GM23338 (cell line): ENCODE data around the gene TXNDC12. TPM values are rescaled to one million over a fixed set of nuclear protein-coding genes. Genes with fewer than 3 reads are reported as not detected.

Experiments
- ATAC-seq: fragments of 200-7000 bp; cut with Tn5 transposase; 3 replicates; pipeline ENCODE4 v1.9.1; 2020
- DNase-seq: peaks from one replicate; pipeline ENCODE4 v3.0.0-alpha.2; 2015; ENCODE audit warnings: low spot score
- H2AFZ ChIP-seq: fragments of 200-600 bp; sonication (generic); 2 replicates; pipeline ENCODE4 v1.8.0; 2016; ENCODE audit warnings: antibody characterized with exemption, mild to moderate bottlenecking, moderate library complexity
- H3F3A ChIP-seq: fragments of 200-600 bp; sonication (generic); replicated peaks from 2 replicates; pipeline ENCODE4 v1.8.0; 2017; ENCODE audit warnings: antibody characterized with exemption, mixed run types, low read depth
- H3K27ac ChIP-seq: fragments of 200-600 bp; sonication (generic); 2 replicates; pipeline ENCODE4 v1.6.1; 2016; ENCODE audit warnings: low read depth
- H3K27me3 ChIP-seq: fragments of 200-600 bp; sonication (generic); 2 replicates; pipeline ENCODE4 v1.8.0; 2016; ENCODE audit warnings: mild to moderate bottlenecking, mixed run types, moderate library complexity; ENCODE audit not compliant: insufficient read depth
- H3K36me3 ChIP-seq: fragments of 200-600 bp; sonication (generic); 2 replicates; pipeline ENCODE4 v1.8.0; 2016; ENCODE audit warnings: mild to moderate bottlenecking; ENCODE audit not compliant: insufficient read depth
- H3K4me1 ChIP-seq: fragments of 200-600 bp; sonication (generic); 2 replicates; pipeline ENCODE4 v1.8.0; 2016; ENCODE audit warnings: mild to moderate bottlenecking, moderate library complexity; ENCODE audit not compliant: insufficient read depth
- H3K4me2 ChIP-seq: fragments of 200-600 bp; sonication (generic); 2 replicates; pipeline ENCODE4 v1.7.1; 2017; ENCODE audit warnings: mixed run types
- H3K4me3 ChIP-seq: fragments of 200-600 bp; sonication (generic); 2 replicates; pipeline ENCODE4 v1.6.1; 2016; ENCODE audit warnings: mixed run types
- H3K79me2 ChIP-seq: fragments of 200-600 bp; sonication (generic); replicated peaks from 2 replicates; pipeline ENCODE4 v1.8.0; 2017; ENCODE audit warnings: mild to moderate bottlenecking; ENCODE audit not compliant: insufficient read depth
- H3K9me2 ChIP-seq: fragments of 200-600 bp; sonication (generic); 2 replicates; pipeline ENCODE4 v1.8.0; 2017; ENCODE audit not compliant: insufficient read depth
- H4K20me1 ChIP-seq: fragments of 200-600 bp; sonication (generic); replicated peaks from 2 replicates; pipeline ENCODE4 v1.8.0; 2017; ENCODE audit warnings: mild to moderate bottlenecking; ENCODE audit not compliant: insufficient read depth
- H3K27ac Mint-ChIP-seq: 2 replicates; pipeline ENCODE4 v1.8.0; 2020; ENCODE audit warnings: inconsistent platforms, mild to moderate bottlenecking, moderate library complexity, mixed read lengths
- H3K27me3 Mint-ChIP-seq: 3 replicates; pipeline ENCODE4 v1.8.0; 2022; ENCODE audit warnings: low read depth, mild to moderate bottlenecking, moderate library complexity, mixed read lengths, inconsistent platforms; ENCODE audit not compliant: insufficient read depth, poor library complexity
- H3K36me3 Mint-ChIP-seq: 3 replicates; pipeline ENCODE4 v1.8.0; 2021; ENCODE audit warnings: low read depth, mild to moderate bottlenecking, inconsistent platforms, moderate library complexity, mixed read lengths
- H3K4me1 Mint-ChIP-seq: 3 replicates; pipeline ENCODE4 v1.8.0; 2020; ENCODE audit warnings: mild to moderate bottlenecking, inconsistent platforms, mixed read lengths
- H3K4me3 Mint-ChIP-seq: 3 replicates; pipeline ENCODE4 v1.8.0; 2021; ENCODE audit warnings: moderate library complexity, mild to moderate bottlenecking, inconsistent platforms, mixed read lengths
- H3K9me3 Mint-ChIP-seq: 3 replicates; pipeline ENCODE4 v1.8.0; 2020; ENCODE audit warnings: moderate library complexity, mild to moderate bottlenecking, inconsistent platforms, mixed read lengths
- CREB1 ChIP-seq: fragments of 250-450 bp; sonication (Bioruptor Pico); IDR thresholded peaks from 2 replicates; pipeline ENCODE4 v1.5.0; 2020; ENCODE audit warnings: low read depth, mild to moderate bottlenecking, moderate library complexity
- CTCF ChIP-seq, 2 experiments: fragments of 200-600 bp in 1 of 2; sonication (generic) in 1 of 2; conservative IDR thresholded peaks; 2 replicates each; pipeline versions ENCODE4 v1.5.1 to v1.6.1; 2016 to 2017; ENCODE audit warnings: antibody characterized with exemption in 2 of 2, low read depth in 2 of 2, mild to moderate bottlenecking in 2 of 2, moderate library complexity in 1 of 2
- ETS1 ChIP-seq: IDR thresholded peaks from 2 replicates; pipeline ENCODE4 v1.6.1; 2016; ENCODE audit warnings: antibody characterized with exemption
- EZH2 ChIP-seq: fragments of 200-600 bp; sonication (generic); IDR thresholded peaks from one replicate; pipeline ENCODE4 v1.8.0; 2017; ENCODE audit warnings: antibody characterized with exemption, mild to moderate bottlenecking, low read depth; ENCODE audit not compliant: unreplicated experiment
- EZH2phosphoT487 ChIP-seq: fragments of 200-600 bp; sonication (generic); IDR thresholded peaks from one replicate; pipeline ENCODE4 v1.8.1; 2018; ENCODE audit warnings: antibody characterized with exemption; ENCODE audit not compliant: unreplicated experiment
- JUNB ChIP-seq: IDR thresholded peaks from one replicate; pipeline ENCODE4 v1.6.1; 2016; ENCODE audit warnings: antibody characterized with exemption; ENCODE audit not compliant: unreplicated experiment
- NANOG ChIP-seq: IDR thresholded peaks from 2 replicates; pipeline ENCODE4 v1.6.1; 2016; ENCODE audit warnings: antibody characterized with exemption, borderline replicate concordance
- POLR2AphosphoS5 ChIP-seq: IDR thresholded peaks from 2 replicates; pipeline ENCODE4 v1.6.1; 2016; ENCODE audit warnings: antibody characterized with exemption, low read depth
- REST ChIP-seq: IDR thresholded peaks from one replicate; pipeline ENCODE4 v1.6.1; 2018; ENCODE audit warnings: antibody characterized with exemption; ENCODE audit not compliant: unreplicated experiment
- STAT1 ChIP-seq: IDR thresholded peaks from one replicate; pipeline ENCODE4 v1.6.1; 2016; ENCODE audit warnings: antibody characterized with exemption; ENCODE audit not compliant: unreplicated experiment
- ZNF114 ChIP-seq: fragments of 250-450 bp; sonication (Bioruptor Pico); IDR thresholded peaks from 2 replicates; pipeline ENCODE4 v1.5.0; 2020; ENCODE audit warnings: mild to moderate bottlenecking, moderate library complexity
- ZNF331 ChIP-seq: fragments of 250-450 bp; sonication (Bioruptor Pico); IDR thresholded peaks from 2 replicates; pipeline ENCODE4 v1.5.0; 2020; ENCODE audit warnings: low read depth, mild to moderate bottlenecking, moderate library complexity
- ZNF462 ChIP-seq: fragments of 250-450 bp; sonication (Bioruptor Pico); IDR thresholded peaks from 2 replicates; pipeline ENCODE4 v1.5.0; 2020; ENCODE audit warnings: mild to moderate bottlenecking, moderate library complexity
- polyA plus RNA-seq: library from polyadenylated mRNA; unstranded; fragments of >200 nt; fragmentation: Nextera tagmentation; extraction: Ambion mirVana; gene quantifications from 2 replicates; pipeline ENCODE4 v1.2.1, GENCODE V29; 2016
- total RNA-seq: library from RNA; depleted of rRNA; stranded (reverse); fragments of >200 nt; shearing (Covaris generic); gene quantifications from 2 replicates; pipeline ENCODE4 v1.2.3, GENCODE V29; 2014

The TXNDC12 gene
- total and polyA plus RNA-seq, 2 experiments from 2014 or later = 68.9 to 88.2 TPM

- H3K9me2 ChIP-seq = no peaks in the 10 kb centered on the region
Measured at GRCh38 chr1:52053862-52054261, 1.1 kb downstream of the TXNDC12 start.

More at GRCh38 chr1:52053862-52054261, 1.1 kb downstream of the TXNDC12 start:
- peak overlapping the region; percentile 98 for H3K4me3 Mint-ChIP-seq
- Histone ChIP-seq H3K4me3 (peak overlapping the region; percentile 83), H3K36me3 (no peaks in the 10 kb centered on the region; the same call in 1 of the 2 replicates), H3K4me2 (peak overlapping the region; percentile 86), H2AFZ (no peak overlapping the region), H3K27ac (no peak overlapping the region), H3K4me1 (peaks cover 20% of the 10 kb centered on the region), H3F3A (no peaks in the 10 kb centered on the region; the same call in 1 of the 2 replicates), H3K79me2 (peaks cover 84% of the 10 kb centered on the region), H3K27me3 (no peaks in the 10 kb centered on the region), H4K20me1 (peaks cover 10% of the 10 kb centered on the region; the same call in 1 of the 2 replicates)
- DNase-seq (no peak), ATAC-seq (no peak)
- no peaks in the 10 kb centered on the region for H3K9me3 Mint-ChIP-seq
- TF ChIP-seq CREB1 (no peak), EZH2phosphoT487 (no peak), ZNF114 (no peak), POLR2AphosphoS5 (no peak), REST (no peak), JUNB (no peak), ZNF331 (no peak), EZH2 (no peak), CTCF (conservative IDR thresholded peaks at IDR 0.05; ENCODE audit: low read depth in 2 of 2) (no peak), NANOG (no peak), STAT1 (no peak), ZNF462 (no peak), ETS1 (no peak)
- peaks cover 33% of the 10 kb centered on the region for H3K36me3 Mint-ChIP-seq
- peaks cover 8% of the 10 kb centered on the region for H3K27me3 Mint-ChIP-seq
- H3K4me1 Mint-ChIP-seq = peaks cover 21% of the 10 kb centered on the region
- H3K27ac Mint-ChIP-seq = no peak overlapping the region; the same call in 1 of the 2 replicates
